GM11168 (cell line): Measurements from ENCODE around the gene DEK.
"Not testable (repeated sequence)": the region's sequence is repeated elsewhere in the genome, so short reads cannot be mapped to it uniquely, and the experiment has no call there.

Experiments used
- in situ Hi-C: fragments of 300-500 bp; cut with MboI; formaldehyde crosslinking; loops from one replicate; pipeline ENCODE4 v1.12.0; 2022; ENCODE audit warnings: low sequenced_read_pairs; ENCODE audit not compliant: unreplicated experiment

Gene DEK

DNA sequence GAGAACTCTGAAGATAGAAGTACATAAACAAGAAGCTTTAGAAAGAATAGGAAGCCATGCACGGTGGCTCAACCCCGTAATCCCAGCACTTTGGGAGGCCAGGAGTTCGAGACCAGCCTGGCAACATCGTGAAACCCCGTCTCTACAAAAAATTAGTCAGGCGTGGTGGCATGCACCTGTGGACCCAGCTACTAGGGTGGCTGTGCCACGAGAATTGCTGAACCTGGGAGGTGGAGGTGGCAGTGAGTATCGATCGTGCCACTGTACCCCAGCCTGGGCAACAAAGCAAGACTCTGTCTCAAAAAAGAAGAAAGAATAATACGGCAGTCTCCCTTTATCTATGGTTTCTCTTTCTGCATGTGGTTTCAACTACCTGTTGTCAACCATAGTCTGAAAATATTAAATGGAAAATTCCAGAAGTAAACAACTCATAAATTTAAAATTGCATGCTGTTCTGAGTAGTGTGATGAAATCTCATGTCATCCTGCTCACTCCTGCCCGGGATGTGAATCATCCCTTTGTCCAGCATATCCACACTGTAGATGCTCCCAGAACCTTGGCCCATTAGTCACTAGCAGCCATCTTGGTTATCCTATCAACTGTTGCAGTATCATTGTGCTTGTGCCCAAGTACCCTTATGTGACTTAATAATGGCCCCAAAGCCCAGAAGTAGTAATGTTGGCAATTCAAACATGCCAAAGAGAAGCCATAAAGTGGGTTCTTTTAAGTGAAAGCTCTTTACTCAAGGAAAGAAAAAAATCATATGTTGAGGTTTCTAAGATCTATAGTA lies 22.1 kb downstream of the DEK start:
- in situ Hi-C loops: no loop called here

DNA sequence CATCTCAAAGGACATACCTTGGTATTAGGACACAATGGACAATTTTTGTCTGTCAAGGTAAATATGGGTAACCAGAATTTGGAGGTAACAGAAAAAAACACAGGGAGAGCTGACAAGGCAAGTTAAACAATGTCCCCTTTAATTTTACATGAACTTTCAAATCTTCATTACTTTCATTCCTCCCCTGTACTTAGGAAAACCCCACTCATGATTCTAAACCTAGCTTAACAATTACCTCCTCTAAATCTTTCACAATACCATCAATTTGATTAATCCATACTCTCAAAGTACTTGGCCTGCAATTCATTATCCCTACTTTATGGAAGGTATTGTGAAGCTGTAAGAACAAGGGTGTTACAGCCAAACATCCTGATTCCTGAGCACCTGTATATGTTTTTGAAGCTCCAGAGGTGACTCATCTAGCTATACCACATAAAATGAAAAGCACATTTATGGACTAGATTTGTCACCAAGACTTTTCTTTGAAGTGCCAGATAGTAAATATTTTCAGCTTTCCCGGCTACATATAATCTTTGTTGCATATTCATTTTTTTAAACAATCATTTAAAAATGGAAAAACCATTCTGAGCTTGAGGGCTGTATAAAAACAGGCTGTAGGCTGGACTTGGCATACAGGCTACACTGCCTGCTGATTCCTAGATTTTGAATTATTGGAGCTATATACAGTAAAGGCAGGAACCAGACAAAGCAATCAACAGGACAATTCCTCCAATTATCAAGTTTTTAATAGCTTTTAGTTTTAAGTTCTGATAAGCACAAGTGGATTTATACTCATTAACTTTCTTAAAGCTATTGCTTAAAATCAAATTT lies 22.9 kb downstream of the DEK start:
- in situ Hi-C loops: no loop called here

DNA sequence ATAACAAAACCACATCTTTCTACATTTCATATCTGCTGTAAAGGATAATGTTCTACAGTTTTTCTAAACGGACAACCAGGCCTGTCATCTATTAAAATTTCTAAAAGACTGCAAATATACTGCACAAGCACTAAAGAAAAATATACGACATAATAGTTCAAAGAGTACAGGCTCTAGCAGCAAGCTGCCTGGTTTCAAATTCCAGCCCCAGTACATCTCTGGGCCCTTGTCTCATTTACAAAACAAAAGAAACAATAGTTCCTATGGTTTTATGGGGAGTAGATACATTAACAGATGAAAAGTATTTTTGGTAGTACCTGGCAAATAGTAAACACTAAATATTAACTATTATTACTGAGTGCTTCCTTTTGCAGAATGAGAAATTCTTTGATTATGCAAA lies 24.1 kb downstream of the DEK start:
- in situ Hi-C loops: no loop called here

DNA sequence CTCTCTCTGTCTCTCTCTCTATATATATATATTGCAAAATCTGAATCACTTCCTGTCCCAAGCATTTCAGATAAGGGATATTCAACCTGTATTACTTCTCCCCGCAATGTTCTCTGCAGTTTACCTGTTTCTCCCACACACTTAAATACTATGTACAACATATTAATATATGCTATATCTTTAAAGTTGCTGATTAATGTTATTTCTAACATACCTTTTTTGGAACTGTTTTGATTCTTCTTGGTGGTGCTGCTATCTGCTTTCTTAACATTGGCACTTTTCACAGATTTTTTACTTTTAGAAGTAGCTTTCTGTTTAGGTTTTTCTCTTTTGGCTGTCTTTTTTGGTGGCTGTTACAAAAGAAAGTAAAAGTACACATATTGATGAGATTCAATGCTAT lies 27.2 kb downstream of the DEK start:
- in situ Hi-C loops: no loop called here

DNA sequence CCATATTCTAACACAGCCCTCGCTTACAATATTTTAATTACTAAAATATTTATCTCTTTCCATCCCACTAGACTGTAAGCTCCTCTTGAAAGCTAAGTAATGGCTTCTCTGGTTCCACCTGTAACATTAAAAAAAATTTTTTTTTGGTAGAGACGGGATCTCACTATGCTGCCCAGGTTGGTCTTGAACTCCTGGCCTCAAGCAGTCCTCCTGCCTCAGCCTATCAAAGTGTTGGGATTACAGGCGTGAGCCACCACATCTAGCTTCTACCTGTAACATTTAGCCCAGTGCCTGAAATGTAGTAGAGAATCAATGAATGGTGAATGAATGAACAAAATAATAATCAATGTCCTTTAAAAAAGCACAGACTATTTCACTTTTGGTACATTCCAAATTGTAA lies 28.8 kb downstream of the DEK start:
- in situ Hi-C loops: no loop called here

DNA sequence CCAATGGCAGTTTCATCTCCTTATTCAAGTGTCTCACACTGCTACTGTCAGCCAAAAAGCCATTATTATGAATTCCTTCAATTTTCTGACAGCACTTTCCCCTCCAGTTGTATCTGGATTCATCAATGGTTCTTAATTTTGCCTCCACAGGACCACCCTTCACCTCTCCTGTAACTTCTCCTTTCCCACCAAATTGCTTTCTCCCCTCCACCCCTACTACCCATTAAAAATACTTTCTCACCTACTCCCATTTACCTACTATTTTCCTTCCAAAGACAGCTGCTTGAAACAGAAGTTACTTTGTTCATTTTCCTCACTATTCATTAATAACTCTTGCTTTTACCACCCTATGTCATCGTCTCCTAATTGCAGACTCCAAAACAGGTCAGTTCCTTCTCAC lies 29.8 kb downstream of the DEK start:
- in situ Hi-C loops: no loop called here

DNA sequence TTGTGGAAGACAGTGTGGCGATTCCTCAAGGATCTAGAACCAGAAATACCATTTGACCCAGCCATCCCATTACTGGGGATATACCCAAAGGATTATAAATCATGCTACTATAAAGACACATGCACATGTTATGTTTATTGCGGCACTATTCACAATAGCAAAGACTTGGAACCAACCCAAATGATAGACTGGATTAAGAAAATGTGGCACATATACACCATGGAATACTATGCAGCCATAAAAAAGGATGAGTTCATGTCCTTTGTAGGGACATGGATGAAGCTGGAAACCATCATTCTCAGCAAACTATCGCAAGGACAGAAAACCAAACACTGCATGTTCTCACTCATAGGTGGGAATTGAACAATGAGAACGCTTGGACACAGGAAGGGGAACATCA lies 30.6 kb downstream of the DEK start:
- in situ Hi-C loops: not testable (repeated sequence)

DNA sequence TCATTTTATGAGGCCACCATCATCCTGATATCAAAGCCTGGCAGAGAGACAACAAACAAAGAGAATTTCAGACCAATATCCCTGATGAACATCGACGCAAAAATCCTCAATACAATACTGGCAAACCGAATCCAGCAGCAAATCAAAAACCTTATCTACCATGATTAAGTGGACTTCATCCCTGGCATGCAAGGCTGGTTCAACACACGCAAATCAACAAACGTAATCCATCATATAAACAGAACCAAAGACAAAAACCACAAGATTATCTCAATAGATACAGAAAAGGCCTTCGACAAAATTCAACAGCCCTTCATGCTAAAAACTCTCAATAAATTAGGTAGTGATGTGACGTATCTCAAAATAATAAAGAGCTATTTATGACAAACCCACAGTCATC lies 32.5 kb downstream of the DEK start:
- in situ Hi-C loops: not testable (repeated sequence)

DNA sequence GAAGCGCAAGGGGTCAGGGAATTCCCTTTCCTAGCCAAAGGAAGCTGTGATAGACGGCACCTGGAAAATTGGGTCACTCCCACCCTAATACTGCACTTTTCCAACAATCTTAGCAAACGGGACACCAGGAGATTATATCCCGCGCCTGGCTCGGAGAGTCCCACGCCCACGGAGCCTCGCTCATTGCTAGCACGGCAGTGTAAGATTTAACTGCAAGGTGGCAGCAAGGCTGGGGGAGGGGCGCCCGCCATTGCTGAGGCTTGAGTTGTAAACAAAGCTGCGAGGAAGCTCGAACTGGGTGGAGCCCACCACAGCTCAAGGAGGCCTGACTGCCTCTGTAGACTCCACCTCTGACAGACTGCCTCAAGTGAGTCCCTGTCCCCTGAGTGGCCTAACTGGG lies 35.7 kb downstream of the DEK start:
- in situ Hi-C loops: not testable (repeated sequence)

DNA sequence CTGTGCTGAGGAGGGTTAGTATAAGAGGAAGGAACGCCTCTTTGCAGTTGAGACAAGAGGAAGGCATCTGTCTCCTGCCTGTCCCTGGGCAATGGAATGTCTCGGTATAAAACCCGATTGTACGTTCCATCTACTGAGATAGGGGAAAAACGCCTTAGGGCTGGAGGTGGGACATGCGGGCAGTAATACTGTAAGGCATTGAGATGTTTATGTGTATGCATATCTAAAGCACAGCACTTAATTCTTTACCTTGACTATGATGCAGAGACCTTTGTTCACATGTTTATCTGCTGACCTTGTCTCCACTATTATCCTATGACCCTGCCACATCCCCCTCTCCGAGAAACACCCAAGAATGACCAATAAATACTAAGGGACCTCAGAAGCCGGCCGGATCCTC lies 37.2 kb downstream of the DEK start:
- in situ Hi-C loops: not testable (repeated sequence)

DNA sequence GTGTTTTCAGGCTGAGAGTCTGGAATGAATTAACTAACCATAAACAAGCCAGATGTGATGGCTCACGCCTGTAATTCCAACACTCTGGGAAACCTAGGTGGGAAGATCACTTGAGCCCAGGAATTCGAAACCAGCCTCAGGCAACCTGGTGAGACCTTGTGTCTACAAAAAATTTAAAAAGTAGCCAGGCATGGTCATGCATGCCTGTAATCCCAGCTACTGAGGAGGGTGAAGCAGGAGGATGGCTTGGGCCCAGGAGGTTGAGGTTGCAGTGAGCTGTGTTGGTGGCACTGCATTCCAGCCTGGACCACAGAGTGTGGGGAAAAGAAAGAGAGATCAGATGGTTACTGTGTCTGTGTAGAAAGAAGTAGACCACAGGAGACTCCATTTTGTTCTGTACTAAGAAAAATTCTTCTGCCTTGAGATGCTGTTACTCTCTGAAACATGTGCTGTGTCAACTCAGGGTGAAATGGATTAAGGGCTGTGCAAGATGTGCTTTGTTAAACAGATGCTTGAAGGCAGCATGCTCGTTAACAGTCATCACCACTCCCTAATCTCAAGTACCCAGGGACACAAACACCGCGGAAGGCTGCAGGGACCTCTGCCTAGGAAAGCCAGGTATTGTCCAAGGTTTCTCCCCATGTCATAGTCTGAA lies 37.8 kb downstream of the DEK start:
- in situ Hi-C loops: not testable (repeated sequence)

DNA sequence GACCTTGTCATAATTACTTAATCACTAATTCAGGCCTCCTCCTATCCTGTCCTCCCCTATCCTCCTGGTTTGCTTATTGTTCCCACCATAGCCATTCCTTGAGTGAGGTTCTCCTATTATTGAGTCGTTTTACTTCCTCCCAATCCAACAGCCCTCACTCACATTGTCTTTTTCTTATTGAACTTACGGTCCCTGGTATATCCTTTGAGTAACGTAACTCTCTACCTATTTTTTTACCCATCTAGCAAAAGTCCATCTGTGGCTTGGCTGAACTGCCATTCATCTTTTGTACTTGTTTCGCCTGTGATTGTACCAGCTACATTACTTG lies 43.1 kb downstream of the DEK start:
- in situ Hi-C loops: no loop called here

DNA sequence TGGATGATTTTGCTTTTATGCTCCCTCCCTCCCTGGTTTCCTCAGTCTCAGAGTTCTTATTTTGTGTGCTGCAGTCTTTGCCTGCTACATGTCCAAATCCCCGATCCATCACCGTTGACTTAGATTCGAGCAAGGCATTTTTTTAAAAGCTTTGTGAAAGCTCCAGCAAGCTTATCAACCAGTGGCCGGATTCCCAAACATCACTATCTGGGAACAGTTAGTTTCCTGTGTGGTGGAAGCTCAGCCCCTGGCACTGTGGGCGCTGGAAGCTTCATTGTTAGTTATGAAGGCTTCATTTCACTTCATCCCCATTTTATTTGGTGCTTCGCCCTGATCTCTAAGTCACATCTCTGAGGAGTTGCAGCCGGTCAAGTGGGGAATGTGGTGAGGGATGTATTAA lies 44.7 kb downstream of the DEK start:
- in situ Hi-C loops: no loop called here

DNA sequence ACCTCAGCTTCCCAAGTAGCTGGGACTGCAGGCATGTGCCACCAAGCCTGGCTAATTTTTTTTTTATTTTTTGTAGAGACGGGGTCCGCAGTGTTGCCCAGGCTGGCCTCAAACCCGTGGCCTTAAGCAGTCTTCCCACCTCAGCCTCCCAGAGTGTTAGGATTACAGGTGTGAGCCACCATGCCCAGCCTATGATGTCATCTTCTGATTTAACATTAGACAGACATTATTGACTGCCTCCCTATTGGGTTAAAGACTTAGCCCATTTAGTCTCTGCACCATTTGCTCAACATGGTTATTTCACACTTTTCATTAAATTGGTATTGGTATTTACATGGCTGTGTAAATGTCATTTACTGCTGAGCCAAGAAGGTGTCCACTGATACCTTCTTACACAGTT lies 46.1 kb downstream of the DEK start:
- in situ Hi-C loops: no loop called here

DNA sequence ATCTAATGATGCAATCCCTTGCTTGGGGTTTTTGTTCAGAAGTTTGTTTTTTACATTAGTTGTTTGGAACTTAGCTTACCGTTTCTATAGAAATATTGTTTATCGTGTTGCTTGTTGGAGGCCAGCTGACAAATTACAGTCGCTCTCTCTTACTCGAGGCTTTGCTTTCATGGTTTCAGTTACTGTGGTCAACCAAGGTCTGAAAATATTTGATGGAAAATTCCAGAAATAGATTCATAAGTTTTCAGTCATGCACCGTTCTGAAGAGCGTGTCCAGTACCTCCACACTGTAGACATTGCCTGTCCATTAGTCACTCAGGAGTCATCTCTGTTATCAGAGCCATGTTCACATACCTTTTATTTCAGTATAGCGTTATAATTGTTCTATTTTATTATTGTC lies 47.9 kb downstream of the DEK start:
- in situ Hi-C loops: no loop called here

DNA sequence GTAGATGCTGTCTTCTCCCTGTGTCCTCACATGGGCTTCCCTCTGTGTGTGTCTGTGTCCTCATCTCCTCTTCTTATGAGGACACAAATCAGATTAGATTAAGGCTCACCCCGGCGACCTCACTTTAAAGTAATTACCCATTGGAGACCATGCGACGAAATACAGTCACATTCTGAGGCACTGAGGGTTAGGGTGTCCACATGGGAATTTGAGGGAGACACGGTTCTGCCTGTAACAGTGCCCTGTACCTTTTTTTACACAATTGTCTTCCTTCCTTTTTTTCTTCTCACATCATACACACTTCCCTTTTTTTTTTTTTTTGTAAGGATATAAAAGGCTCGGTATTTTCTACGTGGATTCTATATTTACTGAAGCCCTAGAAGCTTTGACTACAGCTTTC lies 48.9 kb downstream of the DEK start:
- in situ Hi-C loops: no loop called here

DNA sequence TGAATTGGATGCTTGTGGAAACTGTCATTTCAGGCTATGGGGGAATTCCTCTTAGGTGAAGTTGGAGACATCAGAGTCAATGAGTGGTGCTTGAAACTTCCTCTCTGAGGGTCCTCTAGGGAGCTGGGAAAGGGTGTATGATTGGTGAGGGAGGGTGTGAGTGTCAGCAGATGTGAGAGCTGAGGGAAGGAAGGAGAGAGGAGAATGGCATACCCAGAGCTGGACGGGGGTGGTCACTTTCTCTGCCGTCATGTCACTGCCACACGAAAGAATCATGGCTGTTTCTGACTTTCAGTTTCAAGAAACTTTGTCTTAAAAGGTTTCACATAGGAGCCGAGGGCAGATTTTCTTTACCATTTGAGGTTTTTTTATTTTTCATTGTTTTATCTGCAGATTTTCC lies 50.3 kb downstream of the DEK start:
- in situ Hi-C loops: no loop called here

DNA sequence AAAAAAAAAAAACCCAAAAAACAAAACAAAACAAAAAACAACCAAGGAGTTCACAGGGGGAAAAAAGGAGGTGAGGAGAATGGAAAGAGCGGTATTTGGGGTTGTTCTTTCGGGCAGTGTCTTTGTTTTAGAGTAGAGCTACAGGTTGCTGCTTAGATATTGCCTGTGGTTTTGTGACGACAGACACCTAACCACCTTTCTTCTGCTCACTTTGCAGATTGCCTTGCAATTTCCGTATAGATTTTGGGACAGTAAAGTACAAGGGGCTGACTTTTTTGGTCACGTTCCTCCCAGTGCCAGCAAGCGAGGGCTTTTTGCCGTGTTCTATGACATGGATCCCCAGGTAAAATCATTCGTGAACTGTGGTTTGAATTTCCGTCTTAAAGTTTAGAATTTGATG lies 50.9 kb downstream of the DEK start:
- in situ Hi-C loops: no loop called here

DNA sequence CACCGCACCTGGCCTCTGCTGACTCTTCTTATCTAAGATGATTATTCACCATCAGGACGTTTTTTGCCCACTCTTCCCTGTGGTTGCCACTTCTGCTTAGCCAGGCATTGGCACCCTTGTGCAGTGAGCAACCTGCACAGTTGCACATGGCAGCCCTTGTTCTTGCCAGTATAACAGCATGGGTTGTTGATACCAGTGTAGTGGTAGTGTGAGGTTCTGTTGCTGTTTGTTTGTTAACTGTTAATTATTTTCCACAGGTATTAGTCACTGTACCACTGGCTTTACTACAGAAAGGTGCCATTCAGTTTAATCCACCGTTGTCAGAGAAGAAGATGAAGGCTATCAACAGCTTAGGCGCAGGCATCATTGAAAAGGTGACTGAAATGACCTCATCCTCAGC lies 52.1 kb downstream of the DEK start:
- in situ Hi-C loops: no loop called here

DNA sequence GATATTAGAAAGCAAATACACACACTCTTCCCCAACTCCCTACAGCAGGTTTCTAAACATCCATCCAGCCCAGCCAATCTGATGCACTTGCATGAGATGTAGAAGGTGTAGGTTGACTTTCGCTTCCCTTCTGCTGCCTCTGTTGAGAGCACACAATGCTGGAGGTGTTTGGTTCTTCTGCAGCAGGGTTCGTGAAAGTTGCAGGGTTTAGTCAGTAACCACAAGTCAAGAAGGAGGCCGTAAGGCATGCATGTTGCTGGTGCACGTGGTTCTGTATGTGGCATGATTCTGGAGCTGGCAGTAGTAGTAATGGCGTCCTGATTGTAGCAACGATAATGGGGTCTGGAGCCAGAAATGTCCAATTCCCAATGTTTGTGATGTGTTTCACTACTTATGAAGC lies 53.0 kb downstream of the DEK start:
- in situ Hi-C loops: no loop called here

DNA sequence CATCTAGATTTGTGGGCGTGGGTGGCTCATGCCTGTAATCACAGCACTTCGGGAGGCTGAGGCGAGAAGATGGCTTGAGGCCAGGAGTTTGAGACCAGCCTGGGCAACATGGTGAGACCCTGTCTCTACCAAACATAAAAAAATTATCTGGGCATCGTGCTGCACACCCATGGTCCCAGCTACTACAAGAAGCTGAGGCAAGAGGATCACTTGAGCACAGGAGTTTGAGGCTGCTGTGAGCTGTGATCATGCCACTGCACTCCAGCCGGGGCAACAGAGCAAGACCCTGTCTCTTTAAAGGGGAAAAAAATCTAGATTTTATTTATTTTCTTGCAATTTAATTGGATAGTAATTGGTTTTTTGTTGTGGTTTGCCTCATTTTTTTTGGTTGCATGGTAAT lies 53.6 kb downstream of the DEK start:
- in situ Hi-C loops: no loop called here
